Upper lobe of right lung (tissue), 1 donor: Measurements from ENCODE around the gene RSL1D1. TPM values are rescaled to one million over a fixed set of nuclear protein-coding genes. Genes with fewer than 3 reads are reported as not detected.
"Not testable (repeated sequence)": the region's sequence is repeated elsewhere in the genome, so short reads cannot be mapped to it uniquely, and the experiment has no call there.

Experiments
- ATAC-seq: fragments of 200-7000 bp; cut with Tn5 transposase; one replicate; pipeline ENCODE4 v1.9.1; 2020; ENCODE audit warnings: mild to moderate bottlenecking, moderate library complexity
- DNase-seq: peaks from one replicate; pipeline ENCODE4 v3.0.0-alpha.2; 2020
- H3K27ac ChIP-seq: fragments of 200-600 bp; one replicate; pipeline ENCODE4 v1.8.0; 2022
- H3K27me3 ChIP-seq: fragments of 200-600 bp; one replicate; pipeline ENCODE4 v1.8.0; 2022; ENCODE audit warnings: mild to moderate bottlenecking
- H3K36me3 ChIP-seq: fragments of 200-600 bp; one replicate; pipeline ENCODE4 v1.8.0; 2022
- H3K4me1 ChIP-seq: fragments of 200-600 bp; one replicate; pipeline ENCODE4 v1.8.0; 2022
- H3K4me3 ChIP-seq: fragments of 200-600 bp; one replicate; pipeline ENCODE4 v1.8.0; 2022; ENCODE audit warnings: mild to moderate bottlenecking
- H3K9me3 ChIP-seq: fragments of 200-600 bp; one replicate; pipeline ENCODE4 v1.8.0; 2022
- intact Hi-C: fragments of 100-400 bp; cut with DNase I; formaldehyde crosslinking; loops from one replicate; pipeline ENCODE4 v1.11.0; 2022
- total RNA-seq: library from RNA; stranded (reverse); fragmentation: NEBNext Ultra II Directional; extraction: Animal tissue kit (Norgen Biotek cat#: 25700); gene quantifications from one replicate; pipeline ENCODE4 v1.2.1, GENCODE V29; 2021
- TF ChIP-seq, protein P1 (sequence below): fragments of 200-600 bp; IDR thresholded peaks from one replicate; pipeline ENCODE4 v1.8.0; 2022; ENCODE audit warnings: antibody characterized with exemption
- donor health status: DM: no; HTN: yes; CAD: no; lungs with severe emphysema.

Gene RSL1D1
- total RNA-seq, 1 donor from 2014 or later = 117 TPM

DNA sequence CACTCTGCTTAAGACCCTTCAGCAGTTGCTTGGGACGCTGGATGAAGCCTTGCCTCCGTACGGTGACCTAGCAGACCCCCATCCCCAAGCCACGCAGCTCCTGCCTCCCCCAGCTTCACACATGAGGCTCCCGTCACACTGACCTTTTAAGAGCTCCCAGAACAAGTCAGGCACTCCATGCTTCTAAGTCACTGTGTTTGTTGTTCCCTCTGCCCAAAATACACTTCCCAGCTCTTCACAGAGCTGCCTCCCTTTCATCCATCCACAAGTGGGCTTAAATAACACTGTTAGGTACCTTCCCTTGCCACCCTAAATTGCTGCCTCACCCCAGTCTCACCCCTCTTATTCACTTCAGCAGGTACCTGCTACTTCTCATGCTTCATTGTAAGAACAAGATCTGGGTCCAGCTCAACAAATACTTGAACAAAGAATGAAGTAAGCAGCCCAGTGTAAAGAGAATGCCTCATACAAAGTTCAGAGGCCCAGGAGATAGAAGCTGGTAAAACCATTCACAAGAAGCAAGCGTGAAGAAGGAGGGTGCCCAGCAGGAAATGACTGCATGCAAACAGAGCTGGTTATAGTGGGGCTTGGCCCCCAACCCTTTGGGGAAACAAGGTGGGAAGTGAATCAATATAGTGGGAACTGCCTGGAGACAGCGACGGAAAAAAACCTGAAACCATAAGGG lies 60.1 kb downstream of the RSL1D1 start:
- Histone ChIP-seq H3K4me1 (peaks cover 80% of the 10 kb centered on the region), H3K36me3 (peaks cover 5% of the 10 kb centered on the region), H3K27me3 (no peaks in the 10 kb centered on the region), H3K9me3 (no peaks in the 10 kb centered on the region), H3K27ac (peak overlapping the region; percentile 59), H3K4me3 (no peak overlapping the region)
- TF ChIP-seq, protein P1, sequence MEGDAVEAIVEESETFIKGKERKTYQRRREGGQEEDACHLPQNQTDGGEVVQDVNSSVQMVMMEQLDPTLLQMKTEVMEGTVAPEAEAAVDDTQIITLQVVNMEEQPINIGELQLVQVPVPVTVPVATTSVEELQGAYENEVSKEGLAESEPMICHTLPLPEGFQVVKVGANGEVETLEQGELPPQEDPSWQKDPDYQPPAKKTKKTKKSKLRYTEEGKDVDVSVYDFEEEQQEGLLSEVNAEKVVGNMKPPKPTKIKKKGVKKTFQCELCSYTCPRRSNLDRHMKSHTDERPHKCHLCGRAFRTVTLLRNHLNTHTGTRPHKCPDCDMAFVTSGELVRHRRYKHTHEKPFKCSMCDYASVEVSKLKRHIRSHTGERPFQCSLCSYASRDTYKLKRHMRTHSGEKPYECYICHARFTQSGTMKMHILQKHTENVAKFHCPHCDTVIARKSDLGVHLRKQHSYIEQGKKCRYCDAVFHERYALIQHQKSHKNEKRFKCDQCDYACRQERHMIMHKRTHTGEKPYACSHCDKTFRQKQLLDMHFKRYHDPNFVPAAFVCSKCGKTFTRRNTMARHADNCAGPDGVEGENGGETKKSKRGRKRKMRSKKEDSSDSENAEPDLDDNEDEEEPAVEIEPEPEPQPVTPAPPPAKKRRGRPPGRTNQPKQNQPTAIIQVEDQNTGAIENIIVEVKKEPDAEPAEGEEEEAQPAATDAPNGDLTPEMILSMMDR = no peak
- intact Hi-C loops = no loop called here
- ATAC-seq (peak; percentile 90), DNase-seq (peak; percentile 63)

DNA sequence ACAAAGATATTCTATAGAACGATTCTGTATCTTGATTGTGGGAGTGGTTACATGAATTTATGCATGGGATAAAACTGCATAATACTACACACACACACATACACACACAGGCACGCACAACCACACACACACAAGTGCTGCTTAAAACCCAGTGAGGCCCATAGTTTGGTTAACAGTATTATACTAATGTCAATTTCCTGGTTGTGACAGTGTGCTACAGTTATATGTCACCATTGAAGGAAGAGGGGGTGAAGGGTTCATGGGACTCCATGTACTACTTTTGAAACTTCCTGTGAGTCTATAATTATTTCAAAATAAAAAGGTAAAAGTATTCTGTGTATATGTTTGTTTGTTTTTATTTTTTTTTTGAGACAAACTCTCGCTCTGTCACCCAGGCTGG lies 62.4 kb downstream of the RSL1D1 start:
- Histone ChIP-seq H3K4me3 (no peak overlapping the region), H3K27ac (no peak overlapping the region), H3K4me1 (peaks cover 82% of the 10 kb centered on the region), H3K27me3 (no peaks in the 10 kb centered on the region), H3K36me3 (peaks cover 5% of the 10 kb centered on the region), H3K9me3 (no peaks in the 10 kb centered on the region)
- TF ChIP-seq, protein P1 = no peak
- intact Hi-C loops = no loop called here
- ATAC-seq (peak; percentile 23), DNase-seq (no peak)

GRCh38 chr16:11784980-11785599 lies 66.3 kb downstream of the RSL1D1 start:
- H3K4me3 ChIP-seq, H3K27me3 ChIP-seq, H3K9me3 ChIP-seq, intact Hi-C loops, ATAC-seq: not testable (repeated sequence)
- DNase-seq = peak; percentile 25
- Histone ChIP-seq H3K4me1 (peaks cover 82% of the 10 kb centered on the region), H3K27ac (peak overlapping the region; percentile 1), H3K36me3 (peaks cover 12% of the 10 kb centered on the region)

- H3K4me3 ChIP-seq, H3K9me3 ChIP-seq, intact Hi-C loops, H3K27me3 ChIP-seq, ATAC-seq: not testable (repeated sequence)
- DNase-seq = peak; percentile 32
- H3K27ac ChIP-seq = peak overlapping the region; percentile 78
- peaks cover 77% of the 10 kb centered on the region for H3K4me1 ChIP-seq
- peaks cover 19% of the 10 kb centered on the region for H3K36me3 ChIP-seq
Measured at GRCh38 chr16:11784381-11784780, 67.0 kb downstream of the RSL1D1 start.

GRCh38 chr16:11784038-11784369 lies 67.3 kb downstream of the RSL1D1 start:
- H3K4me1 ChIP-seq = peaks cover 73% of the 10 kb centered on the region
- TF ChIP-seq, protein P1 = no peak
- no peak for ATAC-seq

More at GRCh38 chr16:11784038-11784369, 67.3 kb downstream of the RSL1D1 start:
- intact Hi-C loops = no loop called here
- Histone ChIP-seq H3K27me3 (no peaks in the 10 kb centered on the region), H3K9me3 (no peaks in the 10 kb centered on the region), H3K36me3 (peaks cover 21% of the 10 kb centered on the region), H3K27ac (peak overlapping the region; percentile 78), H3K4me3 (no peak overlapping the region)
- DNase-seq = no peak

Other genes starting within 250 kb of the RSL1D1 start
- 31.1 TPM for gene SNN, start 183.1 kb downstream of the RSL1D1 start, total RNA-seq
- 99.2 TPM for gene TXNDC11, start 108.7 kb downstream of the RSL1D1 start, total RNA-seq
- 71.2 TPM for gene ZC3H7A, start 54.3 kb downstream of the RSL1D1 start, total RNA-seq
- 106 TPM for gene GSPT1, start 64.4 kb upstream of the RSL1D1 start, total RNA-seq
- gene NPIPB2, start 90.5 kb upstream of the RSL1D1 start, total RNA-seq = 6.3 TPM
- 0.41 TPM for gene TNFRSF17, start 113.7 kb upstream of the RSL1D1 start, total RNA-seq
- gene SNX29, start 125.2 kb upstream of the RSL1D1 start, total RNA-seq = 50.7 TPM